NCI-H2227 (cell line): Measurements from ENCODE around the gene GPT2.

ENCODE experiments used
- DNase-seq: peaks from one replicate; lab custom pipeline; 2025; ENCODE audit not compliant: unreplicated experiment; lab: John Stamatoyannopoulos, UW

Gene GPT2

DNA sequence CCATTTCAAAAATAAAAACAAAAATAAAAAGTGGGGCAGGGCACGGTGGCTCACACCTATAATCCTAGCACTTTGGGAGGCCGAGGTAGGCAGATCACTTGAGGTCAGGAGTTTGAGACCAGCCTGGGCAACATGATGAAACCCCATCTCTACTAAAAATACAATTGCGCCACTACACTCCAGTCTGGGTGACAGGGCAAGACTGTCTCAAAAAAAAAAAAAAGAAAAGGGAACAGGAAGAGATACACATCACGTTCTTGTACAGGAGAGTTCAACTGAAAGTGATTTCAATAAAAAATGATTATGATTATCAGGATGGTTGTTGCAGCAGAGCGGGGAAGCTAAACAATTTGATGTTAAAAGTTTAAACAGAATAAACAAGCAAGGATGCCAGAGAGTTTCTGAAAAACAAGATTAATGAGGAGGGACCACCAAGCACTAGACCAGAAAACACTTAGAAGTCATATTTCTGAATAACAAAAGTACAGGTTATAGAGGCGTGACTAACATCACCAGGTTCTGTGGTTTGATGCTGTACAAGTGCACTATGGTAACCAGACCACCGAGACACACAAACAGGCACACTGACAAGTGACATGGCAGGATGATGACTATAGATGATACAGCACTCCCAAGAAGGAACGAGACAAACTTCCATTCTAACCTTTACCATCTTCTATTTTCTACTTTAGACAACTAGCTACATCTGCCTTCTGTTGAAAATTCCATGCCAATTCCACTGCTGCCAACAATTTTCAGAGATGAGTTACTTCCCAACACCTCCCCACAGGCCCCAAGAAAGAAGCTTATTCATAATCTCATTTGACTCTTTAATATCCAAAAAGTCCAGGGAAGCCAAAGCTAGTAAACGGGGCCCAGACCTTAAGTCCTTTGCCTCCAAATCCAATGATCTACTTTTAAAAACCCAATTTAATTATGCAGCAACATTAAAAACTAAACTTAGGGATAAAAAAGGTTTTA is 77.5 kb downstream of the GPT2 start:
- DNase-seq: no peak

- no peak for DNase-seq
Measured at GRCh38 chr16:46962629-46963028, 78.5 kb downstream of the GPT2 start.

DNA sequence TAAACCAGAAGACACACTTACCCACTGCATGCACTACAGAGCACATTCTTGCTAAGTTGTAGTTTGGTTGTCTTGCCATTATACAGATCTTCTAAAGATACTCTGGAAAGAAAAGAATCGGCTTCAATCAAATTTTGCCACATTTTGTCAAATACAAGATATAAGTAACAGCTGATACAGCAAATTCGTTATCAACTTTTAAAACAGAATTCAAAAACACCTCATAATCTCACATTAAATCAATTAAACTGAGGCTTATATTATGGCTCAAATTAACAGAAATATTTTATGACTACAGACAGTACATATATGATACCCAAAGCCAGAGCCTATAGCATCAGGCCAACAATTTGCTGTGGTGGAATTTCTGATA is 83.9 kb downstream of the GPT2 start:
- DNase-seq: no peak

DNA sequence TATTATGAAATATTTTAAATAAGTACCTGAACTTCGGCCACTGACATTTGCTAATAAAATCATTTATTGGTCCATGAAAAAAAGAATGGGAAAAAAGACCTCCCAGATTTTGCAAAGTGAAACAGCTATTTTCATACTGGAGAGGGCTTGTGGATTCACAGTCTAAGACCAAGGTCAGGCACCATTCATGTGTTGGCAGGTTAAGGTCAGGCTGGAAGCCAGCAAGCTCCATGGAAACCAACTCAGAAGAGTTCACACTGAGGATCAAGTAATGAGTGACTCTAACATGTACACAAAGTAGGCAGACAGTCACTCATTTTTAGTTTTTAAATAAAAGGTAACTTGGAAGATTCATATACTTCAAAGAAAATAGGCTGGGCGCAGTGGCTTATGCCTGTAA is 85.9 kb downstream of the GPT2 start:
- no peak for DNase-seq

GRCh38 chr16:46971271-46971670 is 87.1 kb downstream of the GPT2 start:
- no peak for DNase-seq

DNA sequence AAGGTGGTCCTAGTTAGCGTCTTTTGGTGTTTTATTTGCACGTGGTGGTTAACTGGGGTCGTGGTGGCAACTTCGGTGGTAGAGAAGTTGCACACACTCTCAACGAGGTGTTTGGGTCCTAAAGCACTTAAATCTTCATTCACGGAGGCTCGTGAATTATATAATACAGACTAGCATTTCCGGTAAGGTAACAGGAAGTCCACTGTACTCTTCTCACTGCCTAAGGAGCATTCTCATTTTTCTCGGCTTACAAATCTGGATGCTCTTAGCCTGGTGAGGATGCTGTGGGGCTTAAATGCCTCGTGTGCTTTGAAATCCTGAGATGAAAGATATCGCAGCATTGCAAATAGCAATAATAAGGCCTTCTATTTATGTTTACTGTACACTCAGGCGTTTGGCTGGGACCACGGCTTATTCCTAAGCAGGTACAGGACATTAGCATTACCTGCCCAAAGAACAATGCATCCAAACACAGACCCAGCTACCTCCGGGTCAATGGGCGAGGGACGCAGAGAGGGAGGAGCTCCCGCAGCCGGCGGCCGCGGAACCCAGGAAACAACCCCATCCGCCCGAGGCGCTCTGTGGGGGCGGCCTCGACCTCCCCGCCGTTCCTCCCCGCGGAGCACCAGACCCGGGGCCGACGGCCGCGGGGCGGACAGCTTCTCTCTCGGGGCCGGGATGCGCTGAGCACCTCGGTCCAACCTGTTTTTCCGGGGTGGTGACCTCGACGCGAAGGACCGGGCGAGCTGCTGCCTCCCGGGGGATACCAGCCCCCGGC is 88.5 kb downstream of the GPT2 start:
- peak; percentile 30 for DNase-seq

GRCh38 chr16:46973207-46973995 is 89.2 kb downstream of the GPT2 start, which contains the start of gene DNAJA2:
TSS of gene DNAJA2 (minus strand) at chr16:46973674. CDS start at chr16:46973572, 102 bp downstream.
- peak; percentile 91 for DNase-seq

GRCh38 chr16:46973996-46974324 is 89.8 kb downstream of the GPT2 start:
- DNase-seq: no peak

DNA sequence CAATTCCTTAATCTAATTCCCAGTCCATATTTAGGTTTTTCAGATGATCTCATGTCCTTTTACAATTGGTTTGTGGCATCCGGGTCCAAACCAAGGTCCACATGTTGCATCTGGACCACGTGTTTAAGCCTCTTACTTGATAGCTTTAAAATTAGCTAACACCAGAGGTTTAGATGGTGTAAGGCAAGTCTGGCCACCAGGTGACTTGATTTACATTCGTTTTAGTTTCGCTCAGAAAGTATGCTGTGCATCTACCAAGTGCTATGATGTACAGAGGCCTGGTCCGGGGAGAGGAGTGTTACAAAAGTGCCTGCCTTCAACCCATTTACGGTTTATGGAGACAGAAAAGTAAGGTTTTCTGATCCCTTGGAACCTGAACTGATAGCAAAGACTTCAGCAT is 90.2 kb downstream of the GPT2 start:
- peak; percentile 7 for DNase-seq

- no peak for DNase-seq
Measured at GRCh38 chr16:46975165-46975564, 91.0 kb downstream of the GPT2 start.

- DNase-seq: no peak
Measured at GRCh38 chr16:46975908-46976470, 91.8 kb downstream of the GPT2 start.

DNA sequence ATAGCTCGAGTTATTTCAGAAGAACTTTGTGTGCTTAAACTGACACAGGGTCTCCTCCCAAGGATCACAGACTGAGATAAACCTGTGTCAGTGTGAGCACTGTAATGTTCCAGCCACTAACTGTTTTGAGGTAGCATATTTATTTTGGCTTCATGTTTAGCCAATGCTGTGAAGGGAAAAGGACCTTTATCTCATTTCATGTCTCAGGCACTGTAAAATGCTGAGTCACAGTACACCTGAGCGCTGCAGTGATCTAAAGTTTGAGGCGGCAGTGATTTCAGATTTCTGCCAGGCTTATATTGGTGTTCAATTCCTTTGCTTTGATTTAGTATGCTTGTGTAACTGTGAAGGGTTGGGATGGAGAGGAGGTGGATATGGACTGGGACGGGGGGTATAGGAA is 92.4 kb downstream of the GPT2 start:
- no peak for DNase-seq
